Measurements from ENCODE around the gene ABCC8. TPM values are rescaled to one million over a fixed set of nuclear protein-coding genes. Genes with fewer than 3 reads are reported as not detected.

Gene ABCC8
- total and polyA plus RNA-seq, 9 of the 15 experiments (the other 6 are each of a cell fraction or from before 2014, with no cell fraction given), result not detected

DNA sequence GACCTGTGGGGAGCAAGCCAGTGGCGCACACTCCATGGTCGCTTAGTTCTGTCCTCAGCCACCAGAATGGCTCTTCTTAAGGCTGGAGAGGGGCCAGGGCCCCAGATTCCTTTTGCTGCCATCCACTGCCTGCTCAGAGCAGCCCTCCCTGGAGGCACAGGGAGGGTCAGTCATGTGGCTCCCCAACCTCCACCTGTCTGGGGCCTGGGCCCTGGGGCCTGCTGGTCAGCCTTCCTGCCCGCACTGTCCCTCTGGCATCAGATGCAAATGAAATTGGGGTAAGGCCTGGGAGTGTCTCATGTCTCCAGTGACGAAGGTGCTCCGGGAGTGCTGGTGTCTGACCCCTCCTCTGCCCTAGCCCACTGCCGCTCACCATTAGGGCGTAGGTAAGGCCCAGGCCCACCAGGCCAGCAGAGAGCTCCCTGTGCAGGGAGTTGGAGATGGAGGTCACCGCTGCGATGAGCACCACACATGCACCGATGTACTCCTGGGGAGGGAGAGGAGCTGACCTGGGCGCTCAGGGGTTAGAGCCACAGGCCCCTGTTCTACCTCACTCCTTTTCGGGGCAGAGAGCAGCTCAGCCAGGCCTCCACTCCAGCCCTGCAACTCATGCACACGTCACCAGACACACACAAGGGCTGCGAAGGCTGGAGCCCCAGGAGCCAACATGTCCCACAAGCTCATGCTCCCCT, 79.2 kb downstream of the ABCC8 start:
- Histone ChIP-seq H3K27ac (ENCODE audit: extremely low read depth, low read depth, low read length) (no peak overlapping the region), H3K27me3 (ENCODE audit: control insufficient read depth in 2 of 2, insufficient read depth in 2 of 2, low read length in 2 of 2) (peaks cover 28 to 92% of the 10 kb centered on the region in 2 experiments), H3K36me3 (ENCODE audit: control insufficient read depth, insufficient read depth, low read length) (no peaks in the 10 kb centered on the region), H3K4me3 (no peak overlapping the region), H3K4me1 (replicated peaks in 1 of 2; ENCODE audit: control insufficient read depth in 2 of 2, insufficient read depth in 2 of 2, low read length in 2 of 2) (peaks cover 0 to 4% of the 10 kb centered on the region in 2 experiments; a peak in 1 of 5 replicates), H3K9me1 (ENCODE audit: control insufficient read depth, insufficient read depth, low read length) (no peaks in the 10 kb centered on the region), H3K9ac (ENCODE audit: insufficient read depth in 1 of 2, low read depth in 2 of 2, low read length in 2 of 2) (peak overlapping the region in 1 of 2 experiments; percentile 35; a peak in 1 of 4 replicates), H2AFZ (ENCODE audit: low read depth, low read length) (no peak overlapping the region), H3K79me2 (ENCODE audit: control insufficient read depth, insufficient read depth, low read length) (no peaks in the 10 kb centered on the region), H4K20me1 (replicated peaks; ENCODE audit: control insufficient read depth, insufficient read depth, low read length) (peaks cover 5% of the 10 kb centered on the region; the same call in 1 of the 2 replicates), H3K4me2 (ENCODE audit: insufficient read depth, low read length) (no peak overlapping the region), H3K9me3 (replicated peaks; ENCODE audit: control insufficient read depth, insufficient read depth, low read depth, low read length) (no peaks in the 10 kb centered on the region)
- 9% methylated on average over 10 of the region's 14 CpGs for WGBS (ENCODE audit: insufficient coverage, low coverage, missing lambda C conversion rate)
- in situ Hi-C loops (cut with MboI), result loop anchor here (10.0 kb wide), 1 partner anchor 127 kb away; no protein-coding TSS in a partner anchor
- TF ChIP-seq WHSC1 (IDR thresholded peaks at IDR 0.05; ENCODE audit: low read length) (no peak), ZSCAN32 (CRISPR knock-in tag; IDR thresholded peaks at IDR 0.05) (no peak), TAF7 (tag; IDR thresholded peaks at IDR 0.05) (no peak), CBX2 (IDR thresholded peaks at IDR 0.05; ENCODE audit: insufficient read depth, low read length, poor library complexity, severe bottlenecking) (no peak), TAF15 (IDR thresholded peaks at IDR 0.05; ENCODE audit: low read depth, low read length) (no peak), RBM17 (IDR thresholded peaks at IDR 0.05; ENCODE audit: borderline replicate concordance, low read depth, low read length) (no peak), CHD2 (IDR thresholded peaks at IDR 0.05; ENCODE audit: low read depth, low read length) (no peak), MAZ (CRISPR knock-in tag; conservative IDR thresholded peaks at IDR 0.05 in 1 of 2, IDR thresholded peaks at IDR 0.05 in 1 of 2) (no peak), IRF2 (CRISPR knock-in tag; IDR thresholded peaks at IDR 0.05) (no peak), SIRT6 (IDR thresholded peaks at IDR 0.05; ENCODE audit: low read depth, low read length) (no peak), CXXC5 (CRISPR knock-in tag; IDR thresholded peaks at IDR 0.05) (no peak), ELF4 (CRISPR knock-in tag; IDR thresholded peaks at IDR 0.05) (no peak), FOXK1 (CRISPR knock-in tag; IDR thresholded peaks at IDR 0.05; ENCODE audit: borderline replicate concordance) (no peak)
- TF ChIP-seq, protein P1, sequence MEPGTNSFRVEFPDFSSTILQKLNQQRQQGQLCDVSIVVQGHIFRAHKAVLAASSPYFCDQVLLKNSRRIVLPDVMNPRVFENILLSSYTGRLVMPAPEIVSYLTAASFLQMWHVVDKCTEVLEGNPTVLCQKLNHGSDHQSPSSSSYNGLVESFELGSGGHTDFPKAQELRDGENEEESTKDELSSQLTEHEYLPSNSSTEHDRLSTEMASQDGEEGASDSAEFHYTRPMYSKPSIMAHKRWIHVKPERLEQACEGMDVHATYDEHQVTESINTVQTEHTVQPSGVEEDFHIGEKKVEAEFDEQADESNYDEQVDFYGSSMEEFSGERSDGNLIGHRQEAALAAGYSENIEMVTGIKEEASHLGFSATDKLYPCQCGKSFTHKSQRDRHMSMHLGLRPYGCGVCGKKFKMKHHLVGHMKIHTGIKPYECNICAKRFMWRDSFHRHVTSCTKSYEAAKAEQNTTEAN (CRISPR knock-in tag; IDR thresholded peaks at IDR 0.05), result no peak
- no peak for ATAC-seq
- intact Hi-C loops (cut with micrococcal nuclease), result no loop called here
- ChIA-PET POLR2A (no interaction called here), CTCF (ENCODE audit: low intra/inter-chr PET ratio) (no interaction called here)
- FAIRE-seq, result no peak
- DNase-seq (ENCODE audit: extremely low read depth in 1 of 4, low spot score in 3 of 4), result no peak
- no TSS peak for BruUV-seq (replicated peaks)
